GM18873 (cell line): ENCODE measurements around the gene ZNF417.
"Not testable (repeated sequence)": the region's sequence is repeated elsewhere in the genome, so short reads cannot be mapped to it uniquely, and the experiment has no call there.

Source experiments
- ATAC-seq: cut with Tn5 transposase; IDR thresholded peaks from one replicate; pipeline ENCODE4 v1.9.1; 2021; ENCODE audit warnings: mild to moderate bottlenecking, moderate library complexity, moderate number of reproducible peaks; ENCODE audit not compliant: unreplicated experiment, low FRiP score

ZNF417 gene

GRCh38 chr19:57916168-57916995, at the start of gene ZNF417:
TSS of gene ZNF417 (minus strand) at chr19:57916592. CDS start at chr19:57916411, 181 bp downstream.
- peak; percentile 90 for ATAC-seq

GRCh38 chr19:57964761-57965160, 48.4 kb upstream of the ZNF417 start:
- no peak for ATAC-seq

DNA sequence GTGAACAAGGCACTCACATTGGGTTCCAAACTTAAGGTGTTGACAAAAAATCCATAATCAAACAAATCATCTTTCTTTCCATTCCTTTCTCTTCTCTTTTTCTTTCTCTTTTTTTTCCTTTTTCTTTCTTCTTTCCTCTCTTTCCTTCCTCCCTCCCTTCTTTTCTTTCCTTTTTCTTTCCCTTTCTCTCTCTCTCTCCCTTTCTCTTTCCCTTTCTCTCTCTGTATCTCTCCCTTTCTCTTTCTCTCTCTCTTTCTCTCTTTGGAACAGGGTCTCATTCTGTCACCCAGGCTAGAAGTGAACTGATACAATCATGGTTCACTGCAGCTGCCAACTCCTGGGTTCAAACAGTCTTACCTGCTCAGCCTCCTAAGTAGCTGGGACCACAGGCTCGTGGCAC, 45.4 kb upstream of the ZNF417 start:
- ATAC-seq, result no peak

DNA sequence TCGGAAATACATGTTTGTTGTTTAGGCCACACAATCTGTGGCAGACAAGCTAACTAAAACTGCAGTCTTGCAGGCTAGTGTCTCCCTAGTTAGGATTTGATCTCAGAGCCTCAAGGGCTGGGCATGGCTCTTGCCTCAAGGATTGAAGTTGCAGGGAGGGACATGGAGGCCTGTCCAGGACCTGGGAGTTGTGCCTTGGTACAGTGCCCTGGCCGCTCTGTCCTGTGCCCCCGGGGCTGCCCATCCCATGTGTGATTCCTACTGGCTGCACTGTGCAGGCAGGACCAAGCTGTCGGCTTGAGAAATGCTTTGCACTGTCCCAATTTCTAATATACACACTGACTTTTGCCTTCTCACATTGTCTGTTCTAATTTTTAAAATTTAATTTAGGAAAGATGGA, 38.6 kb upstream of the ZNF417 start:
- ATAC-seq, result no peak

DNA sequence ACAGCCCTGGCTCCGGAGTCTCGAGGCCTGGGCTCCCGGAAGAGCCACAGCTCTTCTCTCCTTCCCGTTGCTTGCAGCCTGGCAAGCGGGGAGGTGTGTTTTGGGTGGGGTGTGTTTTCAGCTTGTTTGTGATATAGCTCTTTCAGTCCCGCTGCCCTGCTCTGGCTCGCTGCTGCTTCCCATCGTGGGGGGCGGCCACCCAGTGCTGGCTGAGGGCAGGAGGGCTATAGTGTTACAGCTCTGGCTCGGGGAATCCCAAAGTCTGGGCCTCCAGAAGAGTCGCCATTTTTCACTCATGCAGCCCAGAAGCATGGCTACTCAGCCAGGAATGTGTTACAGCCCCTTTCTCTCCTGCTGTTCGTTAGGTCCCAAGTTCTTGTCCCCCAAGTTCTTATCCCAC, 33.3 kb upstream of the ZNF417 start:
- no peak for ATAC-seq

- no peak for ATAC-seq
These were observed 32.9 kb upstream of the ZNF417 start for GRCh38 chr19:57949296-57949695.

- ATAC-seq, result peak; percentile 70
These were observed 31.2 kb upstream of the ZNF417 start, which contains the start of gene ZNF256 for GRCh38 chr19:57947419-57948134. TSS of gene ZNF256 (minus strand) at chr19:57947706. CDS start at chr19:57947474, 232 bp downstream.

DNA sequence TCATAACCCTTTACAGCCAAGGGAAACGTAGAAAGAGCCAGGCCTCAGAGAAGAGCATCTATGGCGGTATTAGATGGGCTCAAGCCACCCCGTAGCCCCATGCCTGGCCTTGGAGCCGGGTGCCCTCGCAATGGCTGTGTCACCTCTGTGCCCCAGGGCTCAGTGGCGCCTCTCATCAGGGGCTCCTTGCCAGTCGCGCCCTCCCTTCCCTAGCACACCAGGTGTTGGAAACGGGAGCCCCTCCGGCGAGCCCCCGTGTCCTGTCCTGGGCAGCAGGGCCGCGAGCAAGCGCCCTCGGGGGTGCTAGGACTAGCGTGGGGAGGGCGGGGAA, 30.7 kb upstream of the ZNF417 start:
- peak; percentile 15 for ATAC-seq

DNA sequence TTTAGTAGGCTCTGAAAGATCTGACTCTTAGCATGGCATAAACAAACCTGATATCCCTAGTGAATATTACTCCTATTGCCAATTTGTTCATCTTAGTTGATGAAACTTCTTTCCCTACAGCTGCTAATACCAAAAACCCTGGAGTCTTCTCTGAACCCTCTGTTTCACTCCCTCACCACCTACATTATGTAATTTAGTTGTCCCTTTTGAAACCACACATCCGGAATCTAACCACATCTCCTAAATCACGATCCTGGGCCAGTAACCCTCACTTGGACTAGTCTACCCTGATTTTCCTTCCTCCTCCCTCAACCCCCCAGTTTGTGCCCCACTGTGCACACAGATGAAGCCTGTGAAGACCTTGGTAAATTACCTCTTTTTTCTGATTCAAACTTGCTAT, 29.9 kb upstream of the ZNF417 start:
- no peak for ATAC-seq

GRCh38 chr19:57941593-57941992, 25.2 kb upstream of the ZNF417 start:
- ATAC-seq, result no peak

DNA sequence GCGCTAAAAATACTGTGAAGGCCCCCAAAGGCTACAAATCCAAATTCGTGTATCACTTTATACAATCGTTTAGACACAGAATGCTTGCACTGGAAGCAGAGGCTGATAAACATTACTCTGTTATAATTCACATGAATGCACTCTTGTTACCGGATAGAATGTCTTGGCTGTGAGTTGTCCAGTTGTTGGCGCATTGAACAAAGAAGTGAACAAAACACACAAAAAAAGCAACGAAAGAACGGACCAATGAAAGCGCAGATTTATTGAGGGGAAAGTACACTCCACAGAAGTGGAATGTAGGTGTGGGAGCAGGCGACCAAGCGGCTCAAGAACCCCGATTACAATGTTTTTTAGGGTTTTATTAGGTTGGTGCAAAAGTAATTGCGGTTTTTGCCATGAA, 19.3 kb upstream of the ZNF417 start:
- no peak for ATAC-seq

- peak; percentile 50 for ATAC-seq
These were observed 18.7 kb upstream of the ZNF417 start, which contains the start of gene ZNF418 for GRCh38 chr19:57934820-57935665. TSS of gene ZNF418 (minus strand) at chr19:57935402. CDS start at chr19:57933822, 1,580 bp downstream.

- ATAC-seq, result no peak
These were observed 11.2 kb upstream of the ZNF417 start for GRCh38 chr19:57927587-57927986.

- ATAC-seq, result no peak
These were observed 1.9 kb downstream of the ZNF417 start for GRCh38 chr19:57914531-57914930.

DNA sequence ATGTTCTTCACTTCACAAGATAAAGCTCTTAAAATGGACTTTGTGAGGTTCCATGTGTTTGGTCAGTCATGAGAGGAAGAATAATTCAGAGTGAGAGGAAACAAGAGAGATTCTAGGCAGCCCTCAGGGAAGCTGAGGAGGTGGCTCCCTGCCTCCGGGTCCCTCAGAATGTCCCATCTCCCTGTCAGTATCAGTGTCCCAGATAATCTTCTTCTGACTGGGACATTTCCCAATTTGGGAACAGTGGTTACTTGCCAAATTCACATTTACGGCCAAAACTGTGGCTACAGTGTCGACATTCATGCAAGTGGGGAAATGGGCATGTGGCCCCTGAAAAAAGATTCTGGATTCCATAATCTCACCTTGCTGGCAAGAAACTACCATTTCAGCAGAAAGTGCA, 9.0 kb downstream of the ZNF417 start:
- no peak for ATAC-seq

DNA sequence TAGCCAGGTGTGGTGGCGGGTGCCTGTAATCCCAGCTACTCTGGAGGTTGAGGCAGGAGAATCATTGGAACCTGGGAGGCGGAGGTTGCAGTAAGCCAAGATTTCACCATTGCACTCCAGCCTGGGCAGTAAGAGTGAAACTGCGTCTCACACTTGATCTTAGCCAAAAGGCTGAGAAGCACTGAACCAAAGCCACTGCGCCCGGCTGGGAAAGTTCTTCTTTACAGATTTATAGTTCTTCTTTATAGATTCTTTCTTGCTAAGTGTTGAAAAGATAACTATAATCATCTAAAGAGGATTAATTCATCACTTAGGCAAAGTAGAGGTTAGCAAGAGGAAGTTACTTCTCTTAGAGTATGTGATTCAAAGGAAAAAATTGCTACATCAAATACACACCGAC, 11.1 kb downstream of the ZNF417 start:
- ATAC-seq, result no peak

DNA sequence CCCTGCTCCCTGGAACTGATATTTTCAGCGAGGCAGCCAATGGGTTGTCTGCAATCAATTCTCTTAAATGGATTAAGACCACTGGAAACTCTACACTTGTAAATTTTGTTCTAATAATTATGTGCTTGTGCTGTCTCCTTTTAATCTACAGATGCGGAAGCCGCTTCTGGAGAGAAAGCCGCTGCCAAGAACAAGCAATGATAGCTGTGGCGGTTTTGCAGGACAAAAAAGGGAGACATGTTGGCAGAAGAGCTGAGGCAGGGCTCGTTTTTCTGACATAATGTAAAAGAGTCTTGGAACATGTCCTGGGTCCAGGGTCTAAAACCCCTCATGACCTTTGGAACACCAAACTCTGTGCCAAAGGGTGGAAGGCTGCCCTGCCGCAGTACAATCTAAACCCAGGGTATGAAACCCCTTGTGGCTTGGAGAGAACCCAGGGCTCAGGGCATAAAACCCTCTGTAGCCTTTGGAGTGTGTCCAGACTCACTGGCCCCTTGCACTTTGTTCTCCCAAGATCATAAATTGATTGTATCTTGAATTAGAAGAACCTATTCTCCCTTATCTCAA, 12.7 kb downstream of the ZNF417 start:
- no peak for ATAC-seq

- no peak for ATAC-seq
These were observed 16.1 kb downstream of the ZNF417 start for GRCh38 chr19:57900311-57900710.

GRCh38 chr19:57890706-57891105, 25.7 kb downstream of the ZNF417 start:
- ATAC-seq, result not testable (repeated sequence)

GRCh38 chr19:57888560-57889231, 27.7 kb downstream of the ZNF417 start, which contains the start of gene ZNF814:
TSS of gene ZNF814 (minus strand) at chr19:57889037. CDS start at chr19:57888802, 235 bp downstream.
- peak; percentile 75 for ATAC-seq
